Activated gamma-delta T cell (primary cell): ENCODE data around the gene NHLH2.

Experiments used
- DNase-seq: peaks from one replicate; lab custom pipeline; 2025; lab: John Stamatoyannopoulos, UW
- total RNA-seq, 2 donors: gene quantifications; one replicate each; lab custom pipeline; 2026; lab: John Stamatoyannopoulos, UW

The NHLH2 gene
- total RNA-seq, result 0 to 0.13 reads per million in 2 donors

DNA sequence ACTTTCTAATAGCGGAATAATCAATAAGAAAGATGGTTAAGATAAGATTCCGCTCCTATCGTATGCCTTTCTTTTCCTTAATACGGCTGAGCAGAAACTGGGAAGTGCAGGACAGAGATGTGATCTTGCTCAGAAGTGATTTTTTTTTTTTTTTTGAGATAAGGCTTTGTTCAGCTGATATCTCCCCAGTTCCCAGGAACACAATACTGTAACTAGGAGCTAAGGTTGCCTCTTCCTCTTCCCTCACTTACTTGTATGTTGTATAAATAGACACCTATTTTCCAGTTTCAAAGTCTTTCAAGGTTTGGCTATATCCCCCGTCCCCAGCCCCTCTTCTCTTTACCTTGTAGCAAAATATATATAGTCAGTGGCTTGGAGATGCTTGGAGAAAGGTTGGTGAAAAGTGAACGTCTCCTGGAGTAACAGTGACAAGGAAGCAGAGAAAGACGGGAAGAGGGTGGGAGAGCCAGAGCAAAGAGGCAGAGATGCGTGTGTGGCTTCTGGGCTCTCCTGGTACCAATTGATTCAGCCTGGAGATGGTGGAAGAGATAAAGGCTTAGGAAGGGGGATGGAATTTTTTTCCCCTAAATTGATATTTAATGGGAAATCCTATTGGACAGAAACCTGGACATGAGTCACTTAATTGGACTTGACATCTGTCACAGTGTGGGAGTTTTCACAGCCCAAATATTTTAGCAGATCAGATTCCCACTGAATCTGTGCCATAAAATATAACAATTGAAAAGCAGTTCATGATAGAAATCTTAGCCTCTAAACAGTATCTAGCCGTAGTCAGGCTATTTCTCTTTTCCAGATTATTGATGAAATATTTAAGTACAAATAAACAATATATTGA is at the start of gene NHLH2:
Gene NHLH2 (minus strand): TSS at position 522 of the 856 bp plus-strand sequence. CDS start 2,754 bp downstream, outside the sequence.
- no peak for DNase-seq

DNA sequence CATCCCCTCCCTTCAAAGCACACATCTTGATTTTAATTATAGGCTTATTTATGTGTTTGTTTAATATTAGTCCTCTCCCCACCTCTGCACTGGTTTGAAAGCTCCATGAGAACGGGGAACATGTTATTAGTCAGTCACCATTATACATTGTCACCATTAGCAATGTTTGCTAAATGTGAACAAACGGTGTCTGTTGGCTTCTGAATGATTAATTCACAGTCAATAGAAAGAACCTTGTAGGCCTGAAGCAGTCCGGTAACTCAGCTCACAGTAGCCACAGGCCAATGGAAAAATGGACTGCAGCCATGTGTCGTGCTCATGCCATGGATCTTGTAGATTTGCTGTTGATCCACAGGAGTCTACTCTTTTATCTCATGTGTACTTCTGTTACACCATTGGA is 49.7 kb upstream of the NHLH2 start:
- DNase-seq, result no peak

DNA sequence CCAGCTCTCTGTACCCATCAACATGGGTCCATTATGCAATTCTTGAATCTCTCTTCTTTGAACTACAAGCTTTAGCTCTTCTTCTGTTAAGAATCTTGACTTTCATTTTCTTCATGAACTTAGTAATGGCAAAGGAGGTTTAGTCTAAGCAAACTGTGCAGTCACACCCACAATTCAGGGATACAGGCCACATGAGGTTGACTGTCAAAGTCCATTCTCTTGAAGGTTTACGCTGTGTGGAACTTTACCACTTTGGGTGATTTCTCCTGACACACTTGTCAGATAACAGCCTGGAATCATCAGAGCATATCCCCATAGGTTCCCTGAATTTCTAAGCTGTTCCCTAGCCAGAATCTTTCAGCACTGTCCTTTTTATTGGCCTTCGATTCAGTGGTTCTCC is 48.0 kb upstream of the NHLH2 start:
- DNase-seq, result no peak

DNA sequence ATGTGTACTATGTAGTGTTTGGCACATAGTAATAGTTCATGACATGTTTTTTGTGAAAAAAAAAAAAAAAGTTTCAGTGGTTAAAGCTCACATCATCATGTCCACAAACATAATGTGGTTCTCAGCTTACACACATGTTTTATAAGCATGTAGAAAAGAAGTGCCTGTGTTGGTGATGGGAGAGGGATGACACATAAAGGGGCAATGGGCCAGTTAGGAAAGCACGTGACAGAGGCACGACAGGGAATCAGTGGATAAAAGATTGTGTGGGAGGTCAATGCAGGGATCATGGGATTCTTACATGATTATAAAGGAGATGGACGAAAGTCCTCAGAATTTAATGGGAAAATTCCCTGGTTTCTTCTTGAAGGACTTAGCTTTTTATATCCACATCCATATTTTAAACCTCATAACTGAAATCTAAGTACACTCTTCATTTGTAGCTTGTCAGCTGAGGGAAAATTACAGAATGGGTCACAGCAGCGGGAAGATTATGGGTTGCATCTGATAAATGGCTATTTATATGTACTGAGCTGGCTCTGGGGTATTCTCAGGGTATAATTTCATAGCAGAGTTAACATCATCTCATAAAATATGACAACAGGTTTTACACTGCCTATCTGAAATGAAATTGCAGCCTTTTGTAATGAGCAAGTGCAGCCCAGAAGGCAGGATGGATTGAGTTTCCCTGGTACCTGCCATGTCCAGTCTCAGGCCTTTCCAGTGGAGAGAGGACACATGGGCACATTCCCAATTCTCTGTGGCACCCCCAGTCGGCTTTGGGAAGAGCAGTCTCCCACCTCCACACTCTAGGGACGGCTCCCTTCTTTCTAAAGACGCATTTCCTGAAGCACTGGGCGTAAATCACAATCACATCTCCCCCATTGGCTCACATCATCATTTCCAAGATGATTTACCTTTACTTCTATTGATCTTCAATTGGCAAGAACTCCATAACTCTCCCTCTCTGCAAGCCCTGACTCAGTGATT is 42.3 kb upstream of the NHLH2 start:
- no peak for DNase-seq

DNA sequence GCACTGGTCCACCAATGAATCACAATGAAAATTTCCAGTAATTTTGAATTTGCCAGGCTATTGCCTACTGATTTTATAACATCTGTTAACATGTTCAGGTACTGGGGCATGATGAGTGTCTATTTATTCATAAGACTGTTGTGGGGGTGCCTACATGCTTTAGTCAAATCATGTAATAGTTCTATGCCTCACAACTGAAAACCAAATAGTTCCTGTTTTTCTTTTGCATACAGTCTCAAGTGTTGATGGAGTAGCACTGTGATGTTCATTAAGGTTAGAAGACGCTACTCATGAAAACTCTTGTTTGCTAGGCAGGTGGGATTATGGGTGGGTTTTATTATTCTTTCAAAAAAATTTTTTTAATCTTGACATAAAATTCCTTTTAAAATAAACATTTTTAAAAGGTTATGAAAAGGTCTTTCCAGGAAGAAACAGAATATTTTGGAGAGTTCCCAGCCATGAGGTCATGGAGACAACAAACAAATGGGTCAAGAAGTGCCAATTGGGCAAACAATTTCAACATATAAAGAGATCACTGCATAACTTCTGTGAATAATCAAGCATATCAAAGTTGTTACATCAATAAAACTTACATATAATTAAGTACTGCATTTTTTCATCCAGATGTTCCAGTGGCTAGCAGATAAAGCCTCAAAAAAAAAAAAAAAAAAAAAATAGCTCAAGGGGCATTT is 40.2 kb upstream of the NHLH2 start:
- no peak for DNase-seq

DNA sequence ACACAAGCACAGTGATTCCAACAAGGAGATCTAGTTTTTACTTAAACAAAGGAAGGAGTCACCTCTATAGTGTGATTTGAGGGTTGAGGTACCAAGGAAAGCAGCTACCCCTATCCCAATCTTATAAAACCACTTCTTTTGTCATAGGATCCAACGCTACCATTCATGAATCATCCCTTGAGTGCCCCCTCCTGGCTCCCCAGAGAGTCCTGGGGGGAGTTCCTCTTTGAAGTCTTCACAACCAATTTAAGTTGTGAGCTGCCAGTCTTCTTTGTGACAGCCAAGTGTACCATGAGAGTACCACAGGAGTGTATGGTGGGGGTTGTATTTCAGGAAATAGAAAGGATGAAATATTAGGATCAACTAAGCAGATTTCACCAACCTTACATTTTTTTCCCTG is 39.1 kb upstream of the NHLH2 start:
- DNase-seq, result no peak

DNA sequence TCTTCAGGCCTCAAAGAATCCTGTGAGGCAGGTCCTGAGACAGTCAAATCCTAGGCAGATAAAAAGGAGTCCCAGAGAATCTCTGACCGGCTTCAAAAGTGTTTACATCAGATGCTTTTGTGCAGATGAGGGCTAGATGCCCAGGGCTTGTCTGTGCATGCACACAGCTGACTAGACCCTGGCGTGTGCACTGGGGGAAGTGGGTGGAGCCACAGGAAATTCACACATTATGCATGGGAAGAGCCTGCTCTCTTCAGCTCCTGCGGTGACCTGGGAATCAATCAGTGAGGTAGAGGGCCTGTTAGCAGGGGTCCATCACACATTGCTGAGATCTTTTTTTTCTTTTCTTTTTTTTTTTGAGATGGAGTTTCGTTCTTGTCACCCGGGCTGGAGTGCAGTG is 36.6 kb upstream of the NHLH2 start:
- DNase-seq, result no peak

DNA sequence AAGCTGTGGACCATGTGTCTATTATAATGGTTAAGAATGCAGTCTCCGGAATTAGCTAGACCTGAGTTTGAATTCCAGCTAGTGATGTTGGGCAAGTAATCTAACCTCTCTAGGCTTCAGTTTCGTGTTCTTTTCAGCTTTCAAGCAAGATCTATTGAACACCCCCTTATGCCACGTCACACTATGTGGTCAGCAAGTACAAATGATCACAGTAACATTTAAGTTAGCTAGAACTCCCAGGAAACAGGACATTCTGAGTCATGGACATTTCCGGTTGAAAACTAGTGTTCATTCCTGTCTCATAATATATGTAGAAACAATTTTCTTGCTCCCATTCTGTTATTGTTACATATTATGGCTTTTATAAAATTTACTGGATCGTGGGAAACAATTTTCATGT is 34.0 kb upstream of the NHLH2 start:
- DNase-seq, result no peak

DNA sequence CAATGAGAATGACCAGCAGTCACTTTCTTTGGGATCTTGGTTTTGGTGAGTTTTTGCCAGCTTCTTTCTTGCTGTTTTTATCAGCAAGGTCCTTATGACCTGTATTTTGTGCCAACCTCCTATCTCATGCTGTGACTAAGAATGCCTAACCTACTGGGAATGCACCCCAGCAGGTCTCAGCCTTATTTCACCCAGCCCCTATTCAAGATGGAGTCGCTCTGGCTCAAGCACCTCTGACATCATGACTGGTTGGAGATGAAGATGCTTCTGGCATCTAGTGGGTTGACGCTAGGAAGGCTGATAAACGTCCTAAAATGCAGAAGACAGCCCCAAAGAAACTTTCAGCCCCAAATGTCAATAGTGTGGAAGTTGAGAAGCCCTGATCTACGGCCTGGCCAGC is 33.6 kb upstream of the NHLH2 start:
- no peak for DNase-seq

DNA sequence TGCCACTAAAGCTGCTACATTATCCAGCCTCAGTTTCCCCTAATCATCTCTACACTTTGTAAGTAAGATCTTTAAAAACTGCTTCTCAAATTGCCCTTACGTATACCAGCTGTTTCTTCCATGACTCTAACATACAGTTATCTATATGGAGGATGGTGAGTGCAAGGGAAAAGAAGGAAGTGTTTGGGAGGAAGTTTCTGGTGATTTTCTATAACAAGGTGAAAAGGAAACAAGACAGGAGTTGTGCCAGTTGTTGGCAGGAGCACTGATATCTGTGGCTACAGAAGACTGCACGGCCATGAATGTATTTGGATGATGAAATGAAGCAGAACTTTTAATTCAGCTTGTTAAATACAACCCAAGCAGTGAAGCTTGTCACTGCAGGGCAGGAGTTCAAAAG is 32.3 kb upstream of the NHLH2 start:
- DNase-seq, result no peak

DNA sequence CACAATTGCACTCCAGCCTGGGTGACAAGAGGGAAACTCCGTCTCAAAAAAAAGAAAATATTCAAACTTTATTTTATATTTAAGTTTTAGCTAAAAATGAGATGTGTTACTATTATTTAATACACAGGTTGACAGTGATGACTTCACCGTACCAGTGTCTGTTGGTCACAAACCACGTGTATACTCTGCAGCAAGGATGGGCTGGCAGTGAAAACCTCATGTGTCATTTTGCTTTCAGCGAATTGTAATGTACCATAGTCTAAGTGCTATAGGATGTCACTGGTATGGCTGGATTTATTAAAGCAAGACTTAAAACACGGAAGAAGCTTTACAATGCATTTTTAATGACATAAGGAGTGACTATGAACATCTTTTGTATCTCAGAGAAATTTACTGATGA is 28.1 kb upstream of the NHLH2 start:
- no peak for DNase-seq

DNA sequence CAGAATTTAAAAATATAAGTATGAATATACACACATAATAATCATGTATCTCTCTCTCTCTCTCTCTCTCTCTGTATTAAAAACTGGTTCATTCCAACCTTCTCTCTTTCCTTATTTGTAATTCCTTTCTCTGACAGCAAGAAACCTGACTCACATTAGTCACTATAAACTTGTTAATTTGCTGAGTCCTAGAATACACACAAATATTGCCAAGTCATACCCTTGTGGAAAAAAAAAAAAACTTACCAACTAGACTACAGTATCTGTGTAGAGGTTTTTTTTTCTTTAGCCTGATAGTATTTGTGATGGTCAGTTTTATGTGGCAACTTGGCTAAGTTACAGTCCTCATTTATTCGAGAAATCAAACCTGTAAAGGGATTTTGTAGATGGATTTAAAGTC is 26.3 kb upstream of the NHLH2 start:
- DNase-seq, result no peak

DNA sequence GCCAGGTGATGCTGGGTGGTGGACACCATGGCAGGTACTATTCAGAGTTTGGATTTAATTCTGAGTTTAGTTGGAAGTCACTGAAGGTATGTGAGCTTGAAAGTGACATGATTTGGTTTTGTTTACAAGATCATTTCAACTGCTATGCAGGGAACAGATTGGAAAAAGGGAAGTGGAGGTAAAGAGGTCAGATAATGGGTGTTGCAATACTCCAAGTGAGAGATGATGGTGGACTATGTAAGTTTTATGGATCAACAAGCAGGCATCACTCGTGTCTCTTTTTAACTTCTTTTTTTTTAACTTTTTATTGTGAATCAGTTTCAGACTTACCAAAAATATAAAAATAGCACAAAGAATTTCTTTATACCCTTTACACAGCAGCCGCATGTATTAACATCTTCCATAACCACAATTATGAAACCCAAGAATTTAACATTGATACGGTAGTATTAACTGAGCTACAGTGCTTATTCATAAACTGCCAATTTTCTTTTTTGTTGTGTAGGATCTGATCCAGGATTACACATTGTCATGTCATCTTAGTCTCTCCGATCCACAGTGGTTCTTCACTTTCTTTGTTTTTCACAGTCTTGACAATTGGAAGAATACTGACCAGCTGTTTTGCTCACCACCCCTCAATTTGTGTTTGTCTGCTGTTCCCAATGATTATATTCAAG is 24.9 kb upstream of the NHLH2 start:
- DNase-seq, result no peak

DNA sequence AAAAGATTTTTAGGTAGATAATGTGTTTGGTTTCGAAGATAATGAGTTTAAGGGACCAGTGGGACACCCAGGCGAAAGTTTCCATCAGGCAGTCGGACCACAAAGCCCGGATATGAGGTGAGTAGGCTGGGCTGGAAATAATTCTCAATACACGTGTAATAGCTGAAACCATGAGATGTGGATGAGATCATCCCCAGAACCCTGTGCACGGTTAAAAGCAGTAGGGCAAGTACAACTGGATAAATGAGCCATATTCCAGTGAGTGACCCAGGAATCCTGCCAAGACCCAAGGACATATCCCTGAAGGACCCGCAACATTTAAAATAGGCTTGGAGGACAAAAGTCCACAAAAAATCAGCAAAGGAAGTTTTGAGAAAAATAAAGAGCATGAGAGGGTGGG is 21.5 kb upstream of the NHLH2 start:
- DNase-seq, result no peak

DNA sequence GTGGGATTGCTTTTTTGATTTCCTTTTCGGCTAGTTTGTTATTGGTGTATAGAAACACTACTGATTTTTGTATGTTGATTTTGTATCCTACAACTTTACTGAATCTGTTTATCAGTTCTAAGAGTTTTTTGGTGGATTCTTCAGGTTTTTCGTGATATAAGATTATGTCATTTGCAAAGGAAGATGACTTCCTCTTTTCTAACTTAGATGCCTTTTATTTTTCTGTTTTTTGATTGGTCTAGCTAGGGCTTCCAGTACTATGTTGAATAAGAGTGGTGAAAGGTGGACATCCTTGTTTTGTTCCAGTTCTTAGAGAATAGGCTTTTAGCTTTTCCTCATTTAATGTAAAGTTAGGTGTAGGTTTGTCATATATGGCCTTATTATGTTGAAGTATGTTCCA is 13.1 kb upstream of the NHLH2 start:
- DNase-seq, result no peak

DNA sequence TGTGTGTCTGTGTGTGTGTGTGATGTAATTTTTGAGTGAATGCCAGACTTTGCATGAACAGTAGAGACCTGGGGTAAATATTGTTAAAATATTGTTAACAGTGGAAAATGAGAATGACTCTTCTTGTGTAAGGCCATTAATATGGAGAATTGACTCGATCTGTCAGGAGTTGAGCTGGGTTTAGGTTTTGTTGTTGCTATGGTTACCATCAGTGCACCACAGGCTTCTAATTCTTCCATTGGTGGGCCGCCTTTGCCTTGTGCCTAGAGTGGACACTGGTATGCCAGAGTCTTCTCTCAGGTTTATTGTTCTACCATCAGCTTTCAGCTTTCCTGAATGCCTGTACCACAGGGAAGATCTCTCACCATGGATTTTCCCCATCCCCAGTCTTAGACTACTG is 10.0 kb upstream of the NHLH2 start:
- no peak for DNase-seq

DNA sequence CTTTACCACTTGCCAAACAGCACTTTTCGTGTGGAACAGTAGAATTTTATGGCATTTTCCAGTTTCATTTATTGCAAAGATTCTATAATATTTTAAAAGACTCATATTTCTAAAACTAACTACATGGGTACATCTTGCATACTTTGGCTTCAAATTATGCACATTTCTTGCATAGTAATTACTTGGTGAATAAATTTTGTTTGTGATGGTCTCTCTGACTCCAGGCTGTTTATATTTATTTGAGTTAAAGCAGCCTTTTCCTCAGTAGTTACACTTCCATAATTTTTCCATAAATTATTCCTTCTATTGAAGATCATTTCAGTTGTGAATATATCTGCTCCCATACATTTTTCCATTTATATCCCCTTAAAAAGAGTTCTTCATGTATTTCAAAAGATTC is 6.9 kb upstream of the NHLH2 start:
- DNase-seq, result no peak

DNA sequence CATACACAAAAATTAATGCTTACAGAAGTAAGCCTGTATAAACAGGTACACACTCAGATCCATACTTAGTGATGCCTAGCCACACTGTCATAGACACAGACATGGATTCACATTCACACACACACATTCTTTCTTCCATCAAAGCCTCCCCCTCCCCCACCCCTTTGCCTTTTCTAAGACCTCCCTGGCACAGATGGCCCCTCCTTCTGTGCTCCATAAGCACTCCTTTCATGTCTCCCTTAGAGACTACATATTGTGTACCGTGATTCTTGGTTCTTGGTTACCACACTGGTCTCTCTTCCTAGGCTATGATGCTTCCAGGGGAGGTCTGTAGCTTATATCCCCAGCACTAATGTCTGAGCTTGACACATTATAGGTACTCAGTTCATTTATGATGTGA is 2.0 kb upstream of the NHLH2 start:
- DNase-seq, result no peak

DNA sequence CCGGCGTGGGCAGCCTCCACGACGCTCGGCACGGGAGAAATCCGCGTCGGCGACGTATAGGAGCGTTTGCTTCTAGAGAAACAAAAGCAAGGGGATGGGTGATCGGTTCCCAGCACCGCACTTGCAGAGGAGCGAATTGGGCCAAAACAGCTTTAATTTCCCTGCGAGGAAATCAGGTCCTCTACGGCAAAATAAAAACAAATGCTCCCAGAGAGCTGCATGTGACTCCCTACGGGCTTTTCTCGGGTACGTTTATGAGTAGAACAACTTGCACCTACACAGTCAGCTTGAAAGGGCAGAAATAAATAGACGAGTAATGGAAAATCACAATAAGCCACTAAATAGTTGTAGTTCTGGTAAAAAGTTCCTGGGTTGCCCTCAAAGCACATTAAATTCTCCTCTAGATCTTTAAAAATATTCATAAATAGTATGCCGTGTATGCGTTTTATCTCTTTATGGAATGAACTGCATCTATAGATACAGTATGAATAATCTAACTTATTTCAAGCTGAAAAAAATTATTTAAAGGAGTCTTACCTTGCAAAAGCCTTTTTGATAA is 1.2 kb downstream of the NHLH2 start:
- DNase-seq, result no peak

DNA sequence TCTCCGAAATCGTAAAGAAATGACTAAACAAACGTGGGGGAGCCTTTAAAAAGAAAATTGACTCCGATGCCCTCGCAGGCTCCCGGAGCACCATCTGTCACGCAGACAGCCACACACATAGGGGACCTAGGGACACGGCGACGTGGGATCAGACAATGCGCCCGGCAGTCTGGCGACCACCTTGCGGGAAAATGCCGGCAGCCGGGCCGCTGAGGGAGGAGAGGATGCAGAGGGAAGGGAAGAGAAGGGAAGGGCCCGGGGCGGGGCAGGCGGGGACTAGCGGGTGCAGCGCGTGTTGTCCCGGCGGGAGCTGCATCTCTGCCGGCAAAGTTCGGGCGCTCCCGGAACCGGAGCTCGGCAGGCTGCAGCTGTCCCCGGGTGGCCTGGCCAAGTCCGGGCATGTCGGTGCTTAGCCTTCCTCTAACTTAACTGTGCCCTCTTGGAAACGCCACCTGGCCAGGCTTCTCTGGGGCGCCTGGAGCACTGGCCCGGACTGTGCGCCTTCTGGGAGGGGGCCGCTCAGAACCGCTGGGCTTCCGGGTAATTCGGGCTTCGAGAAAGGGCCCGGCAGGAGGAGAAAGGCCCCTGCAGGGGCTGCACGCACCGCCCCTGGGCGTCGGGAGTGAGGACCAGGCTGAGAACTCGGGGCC is 1.8 kb downstream of the NHLH2 start:
- no peak for DNase-seq
